RCC 7860 (cell line): Measurements from ENCODE around the gene ALG9.
"Not testable (repeated sequence)": the region's sequence is repeated elsewhere in the genome, so short reads cannot be mapped to it uniquely, and the experiment has no call there.

Source experiments
- DNase-seq: peaks from one replicate; pipeline ENCODE4 v3.0.0-alpha.2; 2015; ENCODE audit warnings: low spot score
- FAIRE-seq: peaks from 2 replicates; lab custom pipeline; 2012; peaks lifted over from hg19 to GRCh38; lab: Jason Lieb, UNC

Gene ALG9

GRCh38 chr11:111885053-111885452, 13.7 kb upstream of the ALG9 start:
- DNase-seq, FAIRE-seq: not testable (repeated sequence)

- DNase-seq (no peak), FAIRE-seq (no peak)
These were observed 10.8 kb upstream of the ALG9 start for GRCh38 chr11:111882202-111882601.

GRCh38 chr11:111879637-111879960, 8.2 kb upstream of the ALG9 start:
- FAIRE-seq (no peak), DNase-seq (no peak)

GRCh38 chr11:111878849-111879636, 7.7 kb upstream of the ALG9 start, which contains the start of the genes CFAP68 and FDXACB1:
Gene CFAP68, plus strand, starts transcription at chr11:111879541. Its CDS starts 20 bp downstream, at chr11:111879561.
Gene FDXACB1, minus strand, starts transcription at chr11:111879165. Its CDS starts 33 bp downstream, at chr11:111879132.
- FAIRE-seq = peak; percentile 54

GRCh38 chr11:111878385-111878848, 7.0 kb upstream of the ALG9 start:
- FAIRE-seq = no peak

More at GRCh38 chr11:111878849-111879636, 7.7 kb upstream of the ALG9 start, which contains the start of the genes CFAP68 and FDXACB1:
- peak; percentile 93 for DNase-seq

GRCh38 chr11:111871693-111872161, 346 bp upstream of the ALG9 start:
- FAIRE-seq = no peak
- no peak for DNase-seq

More at GRCh38 chr11:111878385-111878848, 7.0 kb upstream of the ALG9 start:
- no peak for DNase-seq

- DNase-seq (no peak), FAIRE-seq (no peak)
These were observed 877 bp downstream of the ALG9 start for GRCh38 chr11:111870522-111870885.

- FAIRE-seq (no peak), DNase-seq (no peak)
These were observed 1.3 kb downstream of the ALG9 start for GRCh38 chr11:111870113-111870512.

GRCh38 chr11:111860257-111860656, 11.1 kb downstream of the ALG9 start:
- DNase-seq (no peak), FAIRE-seq (no peak)

GRCh38 chr11:111855506-111855905, 15.9 kb downstream of the ALG9 start:
- FAIRE-seq (no peak), DNase-seq (no peak)

GRCh38 chr11:111852103-111852502, 19.3 kb downstream of the ALG9 start:
- FAIRE-seq (no peak), DNase-seq (no peak)

GRCh38 chr11:111851636-111852035, 19.7 kb downstream of the ALG9 start:
- no peak for DNase-seq
- FAIRE-seq = no peak

GRCh38 chr11:111851067-111851466, 20.3 kb downstream of the ALG9 start:
- DNase-seq = no peak
- FAIRE-seq = no peak

GRCh38 chr11:111849631-111850030, 21.8 kb downstream of the ALG9 start:
- no peak for DNase-seq
- no peak for FAIRE-seq

GRCh38 chr11:111846636-111847035, 24.7 kb downstream of the ALG9 start:
- no peak for DNase-seq
- FAIRE-seq = no peak

- FAIRE-seq (peak; percentile 26), DNase-seq (peak; percentile 17)
These were observed 25.3 kb downstream of the ALG9 start for GRCh38 chr11:111846063-111846462.

GRCh38 chr11:111845276-111846028, 25.9 kb downstream of the ALG9 start:
- FAIRE-seq (no peak), DNase-seq (no peak)

- DNase-seq (no peak), FAIRE-seq (no peak)
These were observed 27.7 kb downstream of the ALG9 start for GRCh38 chr11:111843661-111844060.

- FAIRE-seq = peak; percentile 61
- DNase-seq = peak; percentile 60
These were observed 29.9 kb downstream of the ALG9 start for GRCh38 chr11:111841370-111842053.

GRCh38 chr11:111840143-111840542, 31.2 kb downstream of the ALG9 start:
- no peak for FAIRE-seq
- no peak for DNase-seq

- no peak for FAIRE-seq
- no peak for DNase-seq
These were observed 33.3 kb downstream of the ALG9 start for GRCh38 chr11:111838054-111838453.
